Right atrium auricular region (tissue), 2 donors: ENCODE measurements around the gene EPX. TPM values are rescaled to one million over a fixed set of nuclear protein-coding genes. Genes with fewer than 3 reads are reported as not detected.

Source experiments
- DNase-seq: peaks from one replicate; pipeline ENCODE4 v3.0.0-alpha.2; 2019; ENCODE audit warnings: low spot score
- H3K27ac ChIP-seq, 2 donors: fragments of 200-600 bp; sonication (generic); 1 replicate in 1 of 2; 2 replicates in 1 of 2; pipeline ENCODE4 v1.5.1; 2016 to 2019
- H3K27me3 ChIP-seq, 2 donors: fragments of 200-600 bp; sonication (generic); one replicate each; pipeline versions ENCODE4 v1.5.1 to v1.6.0; 2017 to 2019
- H3K36me3 ChIP-seq: fragments of 200-600 bp; sonication (generic); one replicate; pipeline ENCODE4 v1.5.1; 2016
- H3K4me1 ChIP-seq, 2 donors: fragments of 200-600 bp; sonication (generic); one replicate each; pipeline versions ENCODE4 v1.5.1 to v1.6.0; 2017 to 2019
- H3K4me3 ChIP-seq, 2 donors: fragments of 200-600 bp; sonication (generic); 1 replicate in 1 of 2; 2 replicates in 1 of 2; pipeline ENCODE4 v1.5.1; 2017 to 2019; ENCODE audit warnings: mild to moderate bottlenecking in 1 of 2, moderate library complexity in 1 of 2
- H3K9me3 ChIP-seq, 2 donors: fragments of 200-600 bp; sonication (generic); one replicate each; pipeline ENCODE4 v1.5.1; 2019
- CTCF ChIP-seq, 2 donors: fragments of 200-600 bp; sonication (generic); IDR thresholded peaks; one replicate each; pipeline ENCODE4 v1.5.1; 2019; ENCODE audit warnings: antibody characterized with exemption in 2 of 2
- total RNA-seq, 2 donors: library from RNA; depleted of rRNA; stranded (reverse); fragments of >200 nt; gene quantifications; one replicate each; pipeline ENCODE4 v1.1.0, GENCODE V29; 2016

Gene EPX
- total RNA-seq, 2 donors from 2014 or later, result not detected

- Histone ChIP-seq H3K36me3 (no peaks in the 10 kb centered on the region), H3K9me3 (no peaks in the 10 kb centered on the region), H3K4me3 (no peak overlapping the region), H3K27ac (no peak overlapping the region), H3K27me3 (no peaks in the 10 kb centered on the region), H3K4me1 (no peaks in the 10 kb centered on the region)
- DNase-seq, result no peak
- TF ChIP-seq CTCF (IDR thresholded peaks at IDR 0.05), result no peak
Observed at GRCh38 chr17:58195518-58196123, 3.1 kb downstream of the EPX start.

- no peak for DNase-seq
- Histone ChIP-seq H3K27ac (no peak overlapping the region), H3K27me3 (no peaks in the 10 kb centered on the region), H3K4me3 (no peak overlapping the region), H3K4me1 (no peaks in the 10 kb centered on the region), H3K9me3 (no peaks in the 10 kb centered on the region), H3K36me3 (no peaks in the 10 kb centered on the region)
- TF ChIP-seq CTCF (IDR thresholded peaks at IDR 0.05), result no peak
Observed at GRCh38 chr17:58196610-58197009, 4.1 kb downstream of the EPX start.

GRCh38 chr17:58200024-58200633 lies 7.6 kb downstream of the EPX start:
- no peak overlapping the region for H3K4me3 ChIP-seq
- H3K9me3 ChIP-seq, result no peaks in the 10 kb centered on the region
- H3K27ac ChIP-seq, result no peak overlapping the region
- H3K4me1 ChIP-seq, result no peaks in the 10 kb centered on the region
- no peaks in the 10 kb centered on the region for H3K27me3 ChIP-seq
- H3K36me3 ChIP-seq, result no peaks in the 10 kb centered on the region
- DNase-seq, result no peak
- TF ChIP-seq CTCF (IDR thresholded peaks at IDR 0.05), result peak in 1 of 2 donors; percentile 53

GRCh38 chr17:58202859-58203258 lies 10.3 kb downstream of the EPX start:
- Histone ChIP-seq H3K4me3 (no peak overlapping the region), H3K27me3 (no peaks in the 10 kb centered on the region), H3K36me3 (peaks cover 16% of the 10 kb centered on the region), H3K4me1 (no peaks in the 10 kb centered on the region), H3K9me3 (no peaks in the 10 kb centered on the region), H3K27ac (no peak overlapping the region)
- TF ChIP-seq CTCF (IDR thresholded peaks at IDR 0.05), result no peak
- no peak for DNase-seq

- Histone ChIP-seq H3K27ac (no peak overlapping the region), H3K4me3 (no peak overlapping the region), H3K9me3 (no peaks in the 10 kb centered on the region), H3K4me1 (no peaks in the 10 kb centered on the region), H3K27me3 (no peaks in the 10 kb centered on the region), H3K36me3 (peaks cover 25% of the 10 kb centered on the region)
- no peak for TF ChIP-seq CTCF (IDR thresholded peaks at IDR 0.05)
- no peak for DNase-seq
Observed at GRCh38 chr17:58204796-58205195, 12.3 kb downstream of the EPX start.

- H3K27ac ChIP-seq, result no peak overlapping the region
Observed at GRCh38 chr17:58205936-58206335, 13.4 kb downstream of the EPX start.

More at GRCh38 chr17:58205936-58206335, 13.4 kb downstream of the EPX start:
- Histone ChIP-seq H3K36me3 (peaks cover 36% of the 10 kb centered on the region), H3K4me1 (no peaks in the 10 kb centered on the region), H3K4me3 (no peak overlapping the region), H3K9me3 (no peaks in the 10 kb centered on the region), H3K27me3 (no peaks in the 10 kb centered on the region)
- DNase-seq, result no peak
- TF ChIP-seq CTCF (IDR thresholded peaks at IDR 0.05), result no peak
